ENCODE data around the gene BCLAF3. TPM values are rescaled to one million over a fixed set of nuclear protein-coding genes. Genes with fewer than 3 reads are reported as not detected.

Gene BCLAF3
- total RNA-seq, 1 experiment from 2014 or later = 5.3 TPM

GRCh38 chrX:19987856-19988255, 3.0 kb downstream of the BCLAF3 start:
- RAD21 ChIA-PET (ENCODE audit: low non-redundant PET in 1 of 2, low total read pairs in 2 of 2, uncharacterized antibody in 2 of 2, unreplicated experiment in 2 of 2) = no interaction called here
- Histone ChIP-seq H3K36me3 (ENCODE audit: control insufficient read depth in 1 of 2, insufficient read depth in 2 of 2, low read length in 2 of 2) (no peaks in the 10 kb centered on the region), H3K27ac (ENCODE audit: low read depth, low read length) (no peak overlapping the region), H2AFZ (ENCODE audit: low read depth, low read length, poor library complexity, severe bottlenecking) (no peak overlapping the region), H3K9ac (ENCODE audit: low read length) (no peak overlapping the region), H3K9me2 (ENCODE audit: insufficient read depth) (no peaks in the 10 kb centered on the region), H4K20me1 (ENCODE audit: insufficient read depth) (no peaks in the 10 kb centered on the region), H3K4me2 (ENCODE audit: low read length) (no peak overlapping the region), H3K4me3 (replicated peaks in 1 of 2; ENCODE audit: low read depth in 1 of 2, low read length in 2 of 2) (no peak overlapping the region), H3K9me3 (ENCODE audit: control insufficient read depth in 1 of 2, insufficient read depth in 1 of 2, low read depth in 1 of 2, low read length in 2 of 2) (no peaks in the 10 kb centered on the region), H3K79me2 (ENCODE audit: insufficient read depth, low read length) (0 out of 2 replicates have a peak, but pooled peaks cover 4% of the 10 kb centered on the region), H3K4me1 (ENCODE audit: control insufficient read depth in 1 of 2, insufficient read depth in 2 of 2, low read length in 2 of 2) (peaks cover 2 to 5% of the 10 kb centered on the region in 2 experiments; a peak in 3 of 4 replicates), H3K27me3 (ENCODE audit: insufficient read depth, low read length) (no peaks in the 10 kb centered on the region)
- intact Hi-C loops (cut with micrococcal nuclease) = no loop called here
- ATAC-seq (no peak), DNase-seq (ENCODE audit: low read depth, low spot score) (no peak)
- POLR2A ChIA-PET = no interaction called here
- TF ChIP-seq CEBPB (IDR thresholded peaks at IDR 0.05; ENCODE audit: low read depth) (no peak), YY1 (IDR thresholded peaks at IDR 0.05; ENCODE audit: extremely low read depth, insufficient replicate concordance, low read depth, low read length) (no peak), TCF7L2 (IDR thresholded peaks at IDR 0.05; ENCODE audit: borderline replicate concordance, extremely low read depth, insufficient read depth, insufficient read length) (no peak), POLR2AphosphoS5 (IDR thresholded peaks at IDR 0.05; ENCODE audit: low read depth, low read length) (no peak)
- no TSS peak for BruUV-seq (replicated peaks)
- CTCF ChIA-PET = no interaction called here

- no peaks in the 10 kb centered on the region for H3K9me3 ChIP-seq (ENCODE audit: control insufficient read depth in 1 of 2, insufficient read depth in 1 of 2, low read depth in 1 of 2, low read length in 2 of 2)
- no peak overlapping the region for H3K4me3 ChIP-seq (replicated peaks in 1 of 2; ENCODE audit: low read depth in 1 of 2, low read length in 2 of 2)
- no TSS peak for BruUV-seq (replicated peaks)
- ChIA-PET POLR2A (no interaction called here), CTCF (no interaction called here), RAD21 (ENCODE audit: low non-redundant PET in 1 of 2, low total read pairs in 2 of 2, uncharacterized antibody in 2 of 2, unreplicated experiment in 2 of 2) (no interaction called here)
- no peaks in the 10 kb centered on the region for H4K20me1 ChIP-seq (ENCODE audit: insufficient read depth)
- intact Hi-C loops (cut with micrococcal nuclease) = no loop called here
- DNase-seq (ENCODE audit: low read depth, low spot score) (no peak), ATAC-seq (no peak)
- H3K4me2 ChIP-seq (ENCODE audit: low read length) = no peak overlapping the region
- peaks cover 2 to 4% of the 10 kb centered on the region in 2 experiments; a peak in 3 of 4 replicates for H3K4me1 ChIP-seq (ENCODE audit: control insufficient read depth in 1 of 2, insufficient read depth in 2 of 2, low read length in 2 of 2)
- no peaks in the 10 kb centered on the region for H3K36me3 ChIP-seq (ENCODE audit: control insufficient read depth in 1 of 2, insufficient read depth in 2 of 2, low read length in 2 of 2)
- H3K27me3 ChIP-seq (ENCODE audit: insufficient read depth, low read length) = no peaks in the 10 kb centered on the region
- no peaks in the 10 kb centered on the region for H3K9me2 ChIP-seq (ENCODE audit: insufficient read depth)
- no peak overlapping the region for H3K27ac ChIP-seq (ENCODE audit: low read depth, low read length)
- 0 out of 2 replicates have a peak, but pooled peaks cover 4% of the 10 kb centered on the region for H3K79me2 ChIP-seq (ENCODE audit: insufficient read depth, low read length)
- H3K9ac ChIP-seq (ENCODE audit: low read length) = no peak overlapping the region
- no peak overlapping the region for H2AFZ ChIP-seq (ENCODE audit: low read depth, low read length, poor library complexity, severe bottlenecking)
- no peak for TF ChIP-seq FOSL1 (IDR thresholded peaks at IDR 0.05; ENCODE audit: low read depth)
- TF ChIP-seq EZH2 (IDR thresholded peaks at IDR 0.05) = no peak
- TF ChIP-seq ZNF274 (IDR thresholded peaks at IDR 0.05; ENCODE audit: low read depth, low read length) = no peak
- TF ChIP-seq ELF1 (IDR thresholded peaks at IDR 0.05; ENCODE audit: borderline replicate concordance, low read depth) = no peak
- TF ChIP-seq ZBTB33 (IDR thresholded peaks at IDR 0.05; ENCODE audit: extremely low read depth, insufficient replicate concordance, low read length) = no peak
- TF ChIP-seq RAD21 (IDR thresholded peaks at IDR 0.05; ENCODE audit: low read depth) = no peak
- no peak for TF ChIP-seq POLR2AphosphoS5 (IDR thresholded peaks at IDR 0.05; ENCODE audit: low read depth, low read length)
- no peak for TF ChIP-seq REST (IDR thresholded peaks at IDR 0.05; ENCODE audit: low read depth)
- no peak for TF ChIP-seq SRF (IDR thresholded peaks at IDR 0.05; ENCODE audit: low read depth)
- TF ChIP-seq ATF3 (IDR thresholded peaks at IDR 0.05) = no peak
- no peak for TF ChIP-seq TCF7L2 (IDR thresholded peaks at IDR 0.05; ENCODE audit: borderline replicate concordance, extremely low read depth, insufficient read depth, insufficient read length)
- TF ChIP-seq SP1 (IDR thresholded peaks at IDR 0.05; ENCODE audit: low read depth) = no peak
- TF ChIP-seq POLR2A (IDR thresholded peaks at IDR 0.05; ENCODE audit: borderline replicate concordance, extremely low read depth, insufficient read depth, insufficient read length) = no peak
Measured at GRCh38 chrX:19986531-19986930, 4.3 kb downstream of the BCLAF3 start.
